AG09319 (cell line): ENCODE results near the gene ALDH1L1.

Source experiments
- DNase-seq: peaks from one replicate; pipeline ENCODE4 v3.0.0-alpha.2; 2010; ENCODE audit warnings: low read depth; ENCODE audit errors: extremely low read depth
- CTCF ChIP-seq: IDR thresholded peaks from 2 replicates; pipeline ENCODE4 v1.5.1; 2011; ENCODE audit warnings: low read depth, mild to moderate bottlenecking, inconsistent platforms, low read length, moderate library complexity

ALDH1L1 gene

GRCh38 chr3:126112531-126113237 is 67.7 kb downstream of the ALDH1L1 start:
- DNase-seq, result no peak

GRCh38 chr3:126111566-126112475 is 68.6 kb downstream of the ALDH1L1 start:
- TF ChIP-seq CTCF, result no peak
- no peak for DNase-seq

More at GRCh38 chr3:126112531-126113237, 67.7 kb downstream of the ALDH1L1 start:
- no peak for TF ChIP-seq CTCF

- no peak for DNase-seq
- no peak for TF ChIP-seq CTCF
Observed at GRCh38 chr3:126111126-126111551, 69.2 kb downstream of the ALDH1L1 start.

GRCh38 chr3:126110431-126111125 is 69.8 kb downstream of the ALDH1L1 start:
- DNase-seq, result no peak

GRCh38 chr3:126109880-126110235 is 70.5 kb downstream of the ALDH1L1 start:
- no peak for DNase-seq
- no peak for TF ChIP-seq CTCF

More at GRCh38 chr3:126110431-126111125, 69.8 kb downstream of the ALDH1L1 start:
- no peak for TF ChIP-seq CTCF

- DNase-seq, result no peak
- TF ChIP-seq CTCF, result no peak
Observed at GRCh38 chr3:126109146-126109879, 71.1 kb downstream of the ALDH1L1 start.
